ENCODE data around the gene CAMTA1.

CAMTA1 gene

GRCh38 chr1:7339953-7340352, 554.7 kb downstream of the CAMTA1 start:
- no peak overlapping the region for H3K27ac ChIP-seq (ENCODE audit: low read length)
- no peaks in the 10 kb centered on the region for H3K27me3 ChIP-seq (ENCODE audit: control insufficient read depth, insufficient read depth, low read length)
- H3K9me3 ChIP-seq (ENCODE audit: control insufficient read depth, low read depth, low read length) = no peaks in the 10 kb centered on the region
- H3K9ac ChIP-seq (ENCODE audit: low read length) = no peak overlapping the region
- H3K4me1 ChIP-seq (ENCODE audit: control insufficient read depth, low read depth, low read length) = no peaks in the 10 kb centered on the region
- no peak overlapping the region for H3K4me3 ChIP-seq (ENCODE audit: low read length)
- no peaks in the 10 kb centered on the region for H3K36me3 ChIP-seq (ENCODE audit: control insufficient read depth, low read depth, low read length)

- no peaks in the 10 kb centered on the region for H3K27me3 ChIP-seq (ENCODE audit: control insufficient read depth, insufficient read depth, low read length)
- H3K4me1 ChIP-seq (ENCODE audit: control insufficient read depth, low read depth, low read length) = no peaks in the 10 kb centered on the region
- no peak overlapping the region for H3K9ac ChIP-seq (ENCODE audit: low read length)
- H3K36me3 ChIP-seq (ENCODE audit: control insufficient read depth, low read depth, low read length) = no peaks in the 10 kb centered on the region
- no peak overlapping the region for H3K27ac ChIP-seq (ENCODE audit: low read length)
- H3K9me3 ChIP-seq (ENCODE audit: control insufficient read depth, low read depth, low read length) = no peaks in the 10 kb centered on the region
- H3K4me3 ChIP-seq (ENCODE audit: low read length) = no peak overlapping the region
These were observed 556.1 kb downstream of the CAMTA1 start for GRCh38 chr1:7341145-7341905.

- Histone ChIP-seq H3K36me3 (ENCODE audit: control insufficient read depth, low read depth, low read length) (no peaks in the 10 kb centered on the region), H3K4me3 (ENCODE audit: low read length) (no peak overlapping the region), H3K9me3 (ENCODE audit: control insufficient read depth, low read depth, low read length) (no peaks in the 10 kb centered on the region), H3K4me1 (ENCODE audit: control insufficient read depth, low read depth, low read length) (no peaks in the 10 kb centered on the region), H3K27ac (ENCODE audit: low read length) (no peak overlapping the region), H3K9ac (ENCODE audit: low read length) (no peak overlapping the region), H3K27me3 (ENCODE audit: control insufficient read depth, insufficient read depth, low read length) (no peaks in the 10 kb centered on the region)
These were observed 558.6 kb downstream of the CAMTA1 start for GRCh38 chr1:7343882-7344281.

- no peaks in the 10 kb centered on the region for H3K9me3 ChIP-seq (ENCODE audit: control insufficient read depth, low read depth, low read length)
- no peak overlapping the region for H3K4me3 ChIP-seq (ENCODE audit: low read length)
- no peak overlapping the region for H3K27ac ChIP-seq (ENCODE audit: low read length)
- H3K36me3 ChIP-seq (ENCODE audit: control insufficient read depth, low read depth, low read length) = no peaks in the 10 kb centered on the region
- no peak overlapping the region for H3K9ac ChIP-seq (ENCODE audit: low read length)
- no peaks in the 10 kb centered on the region for H3K27me3 ChIP-seq (ENCODE audit: control insufficient read depth, insufficient read depth, low read length)
- no peaks in the 10 kb centered on the region for H3K4me1 ChIP-seq (ENCODE audit: control insufficient read depth, low read depth, low read length)
These were observed 559.0 kb downstream of the CAMTA1 start for GRCh38 chr1:7344299-7344698.

- no peak overlapping the region for H3K4me3 ChIP-seq (ENCODE audit: low read length)
- H3K27me3 ChIP-seq (ENCODE audit: control insufficient read depth, insufficient read depth, low read length) = no peaks in the 10 kb centered on the region
- H3K9ac ChIP-seq (ENCODE audit: low read length) = no peak overlapping the region
These were observed 560.3 kb downstream of the CAMTA1 start for GRCh38 chr1:7345516-7345915.

GRCh38 chr1:7346070-7346596, 560.9 kb downstream of the CAMTA1 start:
- Histone ChIP-seq H3K27me3 (ENCODE audit: control insufficient read depth, insufficient read depth, low read length) (no peaks in the 10 kb centered on the region), H3K4me3 (ENCODE audit: low read length) (no peak overlapping the region), H3K36me3 (ENCODE audit: control insufficient read depth, low read depth, low read length) (no peaks in the 10 kb centered on the region), H3K27ac (ENCODE audit: low read length) (no peak overlapping the region), H3K4me1 (ENCODE audit: control insufficient read depth, low read depth, low read length) (no peaks in the 10 kb centered on the region), H3K9me3 (ENCODE audit: control insufficient read depth, low read depth, low read length) (no peaks in the 10 kb centered on the region), H3K9ac (ENCODE audit: low read length) (no peak overlapping the region)

More at GRCh38 chr1:7345516-7345915, 560.3 kb downstream of the CAMTA1 start:
- no peaks in the 10 kb centered on the region for H3K9me3 ChIP-seq (ENCODE audit: control insufficient read depth, low read depth, low read length)
- no peaks in the 10 kb centered on the region for H3K36me3 ChIP-seq (ENCODE audit: control insufficient read depth, low read depth, low read length)
- H3K27ac ChIP-seq (ENCODE audit: low read length) = no peak overlapping the region
- H3K4me1 ChIP-seq (ENCODE audit: control insufficient read depth, low read depth, low read length) = no peaks in the 10 kb centered on the region

- H3K9ac ChIP-seq (ENCODE audit: low read length) = no peak overlapping the region
- H3K9me3 ChIP-seq (ENCODE audit: control insufficient read depth, low read depth, low read length) = no peaks in the 10 kb centered on the region
- no peak overlapping the region for H3K27ac ChIP-seq (ENCODE audit: low read length)
- no peaks in the 10 kb centered on the region for H3K36me3 ChIP-seq (ENCODE audit: control insufficient read depth, low read depth, low read length)
- no peak overlapping the region for H3K4me3 ChIP-seq (ENCODE audit: low read length)
- H3K4me1 ChIP-seq (ENCODE audit: control insufficient read depth, low read depth, low read length) = no peaks in the 10 kb centered on the region
- H3K27me3 ChIP-seq (ENCODE audit: control insufficient read depth, insufficient read depth, low read length) = no peaks in the 10 kb centered on the region
These were observed 561.6 kb downstream of the CAMTA1 start for GRCh38 chr1:7346600-7347570.

- Histone ChIP-seq H3K36me3 (ENCODE audit: control insufficient read depth, low read depth, low read length) (no peaks in the 10 kb centered on the region), H3K27me3 (ENCODE audit: control insufficient read depth, insufficient read depth, low read length) (no peaks in the 10 kb centered on the region), H3K27ac (ENCODE audit: low read length) (no peak overlapping the region), H3K9ac (ENCODE audit: low read length) (no peak overlapping the region), H3K4me3 (ENCODE audit: low read length) (no peak overlapping the region), H3K4me1 (ENCODE audit: control insufficient read depth, low read depth, low read length) (no peaks in the 10 kb centered on the region), H3K9me3 (ENCODE audit: control insufficient read depth, low read depth, low read length) (no peaks in the 10 kb centered on the region)
These were observed 562.8 kb downstream of the CAMTA1 start for GRCh38 chr1:7348073-7348472.

GRCh38 chr1:7348580-7348979, 563.3 kb downstream of the CAMTA1 start:
- Histone ChIP-seq H3K4me3 (ENCODE audit: low read length) (no peak overlapping the region), H3K4me1 (ENCODE audit: control insufficient read depth, low read depth, low read length) (no peaks in the 10 kb centered on the region), H3K36me3 (ENCODE audit: control insufficient read depth, low read depth, low read length) (no peaks in the 10 kb centered on the region), H3K27me3 (ENCODE audit: control insufficient read depth, insufficient read depth, low read length) (no peaks in the 10 kb centered on the region), H3K27ac (ENCODE audit: low read length) (no peak overlapping the region), H3K9me3 (ENCODE audit: control insufficient read depth, low read depth, low read length) (no peaks in the 10 kb centered on the region), H3K9ac (ENCODE audit: low read length) (no peak overlapping the region)

- Histone ChIP-seq H3K4me3 (ENCODE audit: low read length) (no peak overlapping the region), H3K27ac (ENCODE audit: low read length) (no peak overlapping the region), H3K27me3 (ENCODE audit: control insufficient read depth, insufficient read depth, low read length) (no peaks in the 10 kb centered on the region), H3K4me1 (ENCODE audit: control insufficient read depth, low read depth, low read length) (no peaks in the 10 kb centered on the region), H3K9ac (ENCODE audit: low read length) (no peak overlapping the region), H3K36me3 (ENCODE audit: control insufficient read depth, low read depth, low read length) (no peaks in the 10 kb centered on the region), H3K9me3 (ENCODE audit: control insufficient read depth, low read depth, low read length) (no peaks in the 10 kb centered on the region)
These were observed 565.5 kb downstream of the CAMTA1 start for GRCh38 chr1:7350804-7351203.

- Histone ChIP-seq H3K36me3 (ENCODE audit: control insufficient read depth, low read depth, low read length) (no peaks in the 10 kb centered on the region), H3K27me3 (ENCODE audit: control insufficient read depth, insufficient read depth, low read length) (no peaks in the 10 kb centered on the region), H3K9me3 (ENCODE audit: control insufficient read depth, low read depth, low read length) (no peaks in the 10 kb centered on the region), H3K9ac (ENCODE audit: low read length) (no peak overlapping the region), H3K4me3 (ENCODE audit: low read length) (no peak overlapping the region), H3K4me1 (ENCODE audit: control insufficient read depth, low read depth, low read length) (no peaks in the 10 kb centered on the region), H3K27ac (ENCODE audit: low read length) (no peak overlapping the region)
These were observed 566.4 kb downstream of the CAMTA1 start for GRCh38 chr1:7351649-7352048.
